Daoy (cell line): ENCODE measurements around the gene NOTCH1. TPM values are rescaled to one million over a fixed set of nuclear protein-coding genes. Genes with fewer than 3 reads are reported as not detected.

Experiments used
- DNase-seq: peaks from one replicate; pipeline ENCODE4 v3.0.0-alpha.2; 2015; ENCODE audit warnings: low read depth
- total RNA-seq: library from RNA; depleted of rRNA; stranded (reverse); fragments of >200 nt; shearing (Covaris generic); gene quantifications from 2 replicates; pipeline ENCODE4 v1.2.3, GENCODE V29; 2014

NOTCH1 gene
- total RNA-seq, 1 experiment from 2014 or later: 8.7 TPM

DNA sequence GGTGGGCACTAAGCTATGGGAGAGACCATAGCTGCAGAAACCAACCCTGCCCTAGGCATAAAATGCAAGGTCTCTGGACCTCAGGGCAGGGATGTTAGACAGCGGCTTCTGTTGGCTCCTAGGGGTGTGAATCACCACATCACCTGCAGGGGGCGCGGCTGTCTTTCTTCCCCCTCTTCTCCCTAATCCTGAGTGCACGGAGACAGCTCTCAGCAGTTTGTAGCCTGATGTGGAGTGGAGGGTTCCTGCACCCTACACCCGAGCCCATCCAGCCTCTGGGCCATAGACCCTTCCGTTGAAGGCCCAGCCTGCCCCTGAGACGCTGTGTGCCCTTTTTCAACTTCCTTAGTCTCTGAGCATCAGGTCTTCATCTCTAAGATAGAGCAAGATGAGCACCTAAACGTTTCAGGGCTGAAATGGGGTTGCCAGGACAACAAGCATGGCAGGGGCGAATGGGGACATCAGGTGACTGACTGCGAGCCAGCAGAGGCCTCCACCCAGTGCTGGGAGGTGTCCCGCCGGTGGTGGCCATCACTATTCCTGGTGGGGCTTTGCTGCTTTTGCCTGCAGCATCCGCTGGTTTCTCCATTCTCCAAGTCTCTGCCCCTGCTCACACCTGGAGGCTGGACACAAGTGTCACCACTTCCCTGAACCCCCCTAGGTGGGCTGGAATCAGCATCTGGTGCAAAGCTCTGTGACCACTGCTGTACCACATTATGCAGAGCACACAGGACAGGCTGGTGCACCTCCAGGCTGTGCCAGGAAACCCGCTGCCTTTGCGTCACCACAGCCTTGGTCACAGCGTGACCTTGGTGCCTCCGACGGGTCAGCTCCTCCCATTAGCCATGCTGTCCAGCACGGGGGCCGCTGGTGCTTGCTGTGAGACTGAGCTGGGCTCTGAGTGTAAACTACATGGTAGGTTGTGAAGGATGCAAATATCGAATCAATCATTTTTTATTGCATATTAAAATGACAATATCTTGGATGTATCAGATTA lies 60.5 kb downstream of the NOTCH1 start:
- DNase-seq: peak; percentile 86

DNA sequence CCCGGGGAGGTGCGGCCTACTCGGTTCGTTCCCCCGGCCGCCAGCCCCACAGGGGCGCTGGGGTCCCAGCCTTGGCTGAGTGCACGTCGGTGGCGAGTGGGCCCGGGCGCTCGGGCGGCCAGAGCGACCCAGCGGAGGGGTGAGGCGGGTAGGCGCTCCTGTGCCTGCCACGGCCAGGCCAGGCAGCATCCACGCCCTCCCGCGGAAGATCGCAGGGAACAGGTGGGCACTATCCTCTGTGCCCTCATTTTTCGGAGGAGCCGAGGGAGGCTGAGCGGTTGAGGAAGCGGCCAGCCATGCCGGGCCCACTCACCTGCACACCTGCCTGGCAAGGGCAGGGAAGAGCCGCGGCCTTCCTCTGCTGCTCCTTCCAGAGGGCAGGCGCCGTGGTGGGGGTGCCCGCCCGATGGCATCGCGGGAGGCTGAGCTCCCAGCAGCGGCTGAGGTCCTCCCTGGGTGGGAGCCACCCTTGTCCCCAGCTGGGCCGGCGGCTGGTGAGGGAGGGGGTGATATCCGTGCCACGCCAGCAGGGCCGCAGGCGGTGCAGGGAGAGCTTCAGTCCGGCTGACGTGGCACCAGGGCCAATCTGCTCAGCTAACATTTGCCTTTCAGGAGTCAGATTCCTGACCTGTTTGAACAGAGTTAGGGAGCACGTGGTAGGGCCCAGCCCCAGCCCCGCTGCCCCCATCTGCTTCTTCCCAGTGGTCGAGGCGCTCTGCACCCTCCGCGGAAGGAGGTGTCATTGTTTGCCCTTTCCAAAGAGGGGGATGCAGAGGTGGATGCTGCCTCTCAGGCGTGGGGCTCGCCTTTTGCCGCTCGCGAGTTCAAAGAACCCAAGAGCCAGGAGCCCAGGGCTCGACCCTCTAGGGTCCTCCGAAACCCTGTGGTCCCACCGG lies 61.4 kb downstream of the NOTCH1 start:
- peak; percentile 80 for DNase-seq

DNA sequence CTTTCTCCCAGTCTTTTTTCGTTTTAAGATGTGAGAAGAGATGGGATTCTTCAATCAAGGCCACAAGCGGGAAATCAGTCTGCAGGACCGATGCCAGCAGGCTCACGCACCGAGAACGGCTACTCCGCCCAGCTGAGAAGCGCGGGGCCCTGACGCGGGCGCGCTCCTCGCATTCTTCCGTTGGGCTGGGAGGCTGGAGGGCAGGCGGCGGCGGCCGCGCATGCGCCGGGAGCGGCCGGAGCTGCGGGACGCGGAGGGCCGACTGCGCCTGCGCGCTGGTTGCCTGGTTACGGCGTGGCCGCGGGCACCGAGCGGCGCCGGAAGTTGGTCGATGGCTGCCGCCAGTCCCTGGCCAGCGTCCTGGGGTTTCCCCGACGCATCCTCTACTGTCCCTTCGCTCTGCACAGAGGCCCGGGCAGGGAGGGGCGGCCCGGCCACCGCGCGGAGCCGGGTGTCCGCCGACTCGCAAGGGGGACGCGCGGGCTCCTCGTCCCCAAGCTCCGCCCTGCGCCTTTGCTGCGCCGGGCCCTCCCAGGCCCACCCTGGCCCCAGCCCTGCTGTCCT lies 62.2 kb downstream of the NOTCH1 start:
- peak; percentile 98 for DNase-seq

DNA sequence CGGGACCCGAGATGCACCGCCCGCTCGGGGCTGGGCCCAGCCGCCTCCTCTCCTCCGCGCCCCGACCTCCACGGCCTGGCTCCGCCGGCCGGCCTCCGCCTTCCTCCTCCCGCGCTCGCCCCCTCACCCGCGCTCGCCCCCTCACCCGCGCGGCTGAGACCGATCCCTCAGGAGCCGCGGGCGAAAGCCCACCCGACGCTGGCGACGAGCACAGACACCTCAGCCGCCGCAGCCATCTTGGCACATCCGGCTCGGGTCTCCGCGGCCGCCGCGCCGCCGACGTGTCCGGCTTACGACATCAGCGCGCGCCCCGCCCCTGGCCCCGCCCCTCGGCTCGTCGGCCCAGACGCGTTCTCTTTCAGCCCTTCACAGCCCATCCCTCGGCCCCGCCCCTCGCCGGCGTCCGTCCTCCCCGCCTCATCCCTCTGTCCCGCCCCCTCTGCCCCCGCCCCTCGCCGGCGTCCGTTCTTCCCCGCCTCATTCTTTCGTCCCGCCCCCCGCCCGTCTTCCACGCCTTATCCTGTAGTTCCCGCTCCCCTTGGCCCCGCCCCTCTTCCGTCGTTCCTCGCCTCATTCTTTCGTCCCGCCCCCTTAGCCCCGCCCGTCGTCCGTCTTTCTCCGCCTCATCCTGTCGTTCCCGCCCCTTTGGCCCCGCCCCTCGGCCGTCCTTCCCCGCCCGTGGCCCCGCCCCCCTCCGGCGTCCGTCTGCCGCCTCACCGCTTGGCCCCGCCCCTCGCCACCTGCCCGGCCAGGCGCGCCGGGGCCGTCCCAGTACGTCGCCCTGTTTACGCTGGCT lies 62.9 kb downstream of the NOTCH1 start, which contains the start of gene SEC16A:
TSS of gene SEC16A (minus strand) at position 248 of the 796 bp plus-strand sequence. CDS start 5,425 bp downstream, outside the sequence.
- peak; percentile 99 for DNase-seq

DNA sequence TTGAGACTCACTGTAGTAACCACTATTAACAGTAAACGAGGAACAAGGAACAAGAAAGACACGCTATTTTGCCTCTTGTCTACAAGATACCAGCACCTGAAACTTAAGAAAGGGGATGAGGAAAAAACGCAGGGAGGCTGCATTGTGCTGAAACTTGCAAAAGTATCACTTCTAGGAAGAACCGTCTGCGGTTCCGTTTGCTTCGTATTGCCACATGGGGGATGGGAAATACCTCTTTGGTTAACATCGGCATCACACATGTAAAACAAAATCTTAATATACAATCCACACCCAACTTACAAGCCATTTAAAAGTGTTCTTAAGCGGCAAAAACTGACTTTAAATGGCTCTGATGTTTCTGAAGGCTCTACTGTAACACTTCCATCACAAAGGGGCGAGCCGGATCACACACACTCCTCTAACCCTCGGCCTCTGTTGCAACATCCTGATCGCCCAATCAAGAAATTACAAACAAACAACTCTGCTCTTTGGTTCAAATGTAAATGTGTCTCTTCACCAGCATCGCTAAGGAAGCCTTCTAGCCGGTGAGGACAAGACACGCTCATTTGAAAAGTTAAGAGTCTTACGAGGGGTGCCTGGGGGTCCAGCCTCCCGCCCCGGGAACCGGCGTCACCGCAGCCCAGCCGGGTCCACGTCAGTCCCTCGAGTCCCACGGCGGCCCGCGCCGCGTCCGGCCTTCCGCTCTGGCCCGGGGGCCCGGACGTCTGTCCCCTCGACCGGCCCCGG lies 63.6 kb downstream of the NOTCH1 start:
- DNase-seq: peak; percentile 38

DNA sequence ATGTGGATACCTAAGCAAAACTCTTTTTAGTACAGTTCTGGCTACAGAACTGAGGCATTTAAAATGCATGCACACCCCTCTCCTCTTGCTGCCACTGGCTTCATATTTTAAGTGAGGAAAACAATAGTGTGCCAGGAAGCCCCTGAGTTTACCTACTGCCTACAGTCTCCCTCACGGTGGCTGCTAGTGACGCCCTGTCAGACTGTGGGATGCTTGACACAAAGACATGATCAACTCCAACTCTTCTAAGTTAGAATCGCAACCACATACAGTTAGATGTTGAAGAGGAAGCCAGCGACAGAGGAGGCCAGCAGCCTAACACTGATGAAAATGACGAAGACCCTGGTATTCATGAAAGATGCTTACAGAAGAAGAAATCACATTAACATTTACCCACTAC lies 64.3 kb downstream of the NOTCH1 start:
- DNase-seq: no peak

DNA sequence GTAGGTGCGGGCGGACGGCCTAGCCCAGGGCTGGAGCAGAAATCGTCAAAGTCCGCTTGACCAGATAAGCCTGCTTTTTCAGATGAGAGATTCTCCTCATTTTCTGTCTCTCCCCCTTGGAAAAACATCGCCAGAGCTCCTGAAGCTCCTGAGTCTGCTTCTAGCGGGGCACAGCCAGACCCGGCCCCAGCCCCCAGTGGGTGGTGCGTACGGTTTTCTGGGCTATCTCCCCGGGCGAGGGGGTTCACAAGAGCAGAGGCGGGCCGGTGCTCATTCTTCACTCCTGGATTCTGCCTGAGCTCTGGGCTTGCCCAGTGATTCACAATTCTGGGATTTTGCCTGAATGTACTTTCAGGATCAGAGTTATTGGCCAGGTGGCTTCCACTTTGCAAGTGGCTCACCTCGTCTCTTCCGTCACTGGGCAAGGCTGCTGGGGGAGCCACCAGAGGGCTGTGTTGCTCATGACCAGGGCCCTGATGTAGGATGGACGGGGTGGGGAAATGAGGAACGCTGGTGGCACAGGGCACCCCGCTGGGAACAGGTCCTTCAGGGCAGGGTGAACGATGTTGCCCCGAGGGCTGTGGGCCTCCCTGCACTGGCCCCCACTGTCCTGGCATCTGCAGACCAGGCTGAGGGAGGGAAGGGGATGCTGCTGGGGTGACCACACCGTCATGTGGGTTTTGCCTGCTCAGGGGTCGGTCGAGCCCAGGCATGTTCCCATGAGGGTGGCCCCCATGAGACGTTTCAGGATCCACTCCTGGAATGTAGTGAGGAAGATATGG lies 69.3 kb downstream of the NOTCH1 start:
- DNase-seq: no peak

DNA sequence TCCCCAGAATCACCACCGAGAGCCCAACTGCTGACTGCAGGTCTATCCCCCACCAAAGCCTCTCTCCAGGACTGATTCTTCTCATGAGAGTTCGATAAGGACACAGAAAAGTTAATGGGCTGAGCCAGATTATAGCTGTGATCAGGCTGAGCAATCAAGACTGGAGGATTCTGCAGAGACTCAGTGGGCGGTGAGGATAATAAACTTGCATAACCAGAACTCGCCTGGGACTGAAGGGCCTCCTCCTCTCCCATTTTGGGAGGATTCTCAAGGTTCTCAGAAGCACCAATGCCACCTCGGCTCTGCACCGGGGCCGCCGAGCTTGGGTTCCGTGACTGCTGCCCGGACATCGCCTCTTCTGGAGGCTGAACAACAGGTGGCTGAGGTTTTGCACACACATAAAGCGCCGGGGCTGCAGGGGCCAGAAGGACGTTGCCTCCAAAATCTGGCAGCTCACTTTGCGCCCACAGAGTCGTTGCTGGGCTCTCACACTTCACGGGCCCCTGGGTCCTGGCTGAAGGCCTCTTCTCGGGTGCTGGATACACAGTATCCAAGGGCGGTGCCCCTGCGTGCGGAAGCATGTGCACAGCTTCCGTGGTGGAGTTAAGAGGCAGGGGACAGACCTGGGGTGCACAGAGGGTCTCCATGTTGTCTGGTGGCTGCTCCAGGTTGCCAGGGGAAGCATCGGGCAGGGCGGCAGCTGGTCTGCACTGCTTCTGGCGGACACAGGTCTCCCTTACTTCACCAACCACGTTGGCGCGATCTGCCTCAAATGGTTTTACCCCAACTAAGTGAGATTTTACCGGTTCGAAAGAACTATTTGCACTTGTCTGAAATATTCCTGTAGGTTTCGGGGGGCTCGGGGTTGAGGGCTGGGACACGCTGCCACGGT lies 70.6 kb downstream of the NOTCH1 start:
- DNase-seq: no peak

DNA sequence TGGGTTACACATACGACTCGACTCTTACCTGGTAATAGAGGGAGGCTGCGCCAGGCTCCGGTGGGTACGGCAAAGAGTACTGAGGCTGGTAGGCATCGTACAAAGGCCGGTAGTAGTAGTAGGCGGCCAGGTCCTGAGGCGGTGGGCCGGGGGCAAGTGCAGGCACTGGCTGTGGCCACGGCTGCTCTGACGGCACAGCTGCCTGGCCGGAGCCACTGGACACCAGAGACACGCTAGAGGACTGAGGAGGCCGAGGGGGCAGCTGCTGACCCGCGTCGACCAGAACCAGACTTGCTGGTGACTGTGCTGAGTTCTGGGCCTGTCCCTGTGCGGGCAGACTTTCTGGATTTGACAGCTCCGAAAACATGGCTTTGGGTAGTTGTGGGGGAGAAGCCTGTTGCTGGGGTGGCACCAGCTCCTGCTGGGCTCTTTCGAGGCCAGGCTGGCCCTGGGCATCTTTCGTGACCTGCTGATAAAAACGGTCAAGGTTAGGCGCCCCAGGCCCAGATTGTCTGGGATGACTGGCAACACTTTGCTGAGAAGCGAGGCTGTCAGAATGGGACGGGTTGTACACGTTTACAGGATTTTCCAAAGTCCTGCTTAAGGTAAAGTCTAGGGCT lies 71.7 kb downstream of the NOTCH1 start:
- DNase-seq: no peak

DNA sequence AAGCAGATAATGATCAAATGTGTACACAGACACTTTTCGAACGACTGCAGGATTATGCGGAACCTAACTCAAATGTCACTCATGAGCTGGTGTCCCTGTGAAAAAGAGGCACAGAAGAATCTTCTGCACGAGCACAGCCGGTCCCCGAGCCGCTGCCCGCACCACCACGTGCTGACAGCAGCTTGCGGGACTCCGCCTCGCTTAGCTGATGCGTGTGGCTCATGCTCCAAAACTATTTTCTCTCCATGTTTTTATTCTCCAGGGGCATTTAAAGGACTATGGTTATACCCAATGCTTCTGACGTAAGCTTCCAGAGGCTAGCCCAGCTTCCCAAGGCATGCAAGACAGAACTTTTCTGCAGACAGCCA lies 72.5 kb downstream of the NOTCH1 start:
- no peak for DNase-seq

DNA sequence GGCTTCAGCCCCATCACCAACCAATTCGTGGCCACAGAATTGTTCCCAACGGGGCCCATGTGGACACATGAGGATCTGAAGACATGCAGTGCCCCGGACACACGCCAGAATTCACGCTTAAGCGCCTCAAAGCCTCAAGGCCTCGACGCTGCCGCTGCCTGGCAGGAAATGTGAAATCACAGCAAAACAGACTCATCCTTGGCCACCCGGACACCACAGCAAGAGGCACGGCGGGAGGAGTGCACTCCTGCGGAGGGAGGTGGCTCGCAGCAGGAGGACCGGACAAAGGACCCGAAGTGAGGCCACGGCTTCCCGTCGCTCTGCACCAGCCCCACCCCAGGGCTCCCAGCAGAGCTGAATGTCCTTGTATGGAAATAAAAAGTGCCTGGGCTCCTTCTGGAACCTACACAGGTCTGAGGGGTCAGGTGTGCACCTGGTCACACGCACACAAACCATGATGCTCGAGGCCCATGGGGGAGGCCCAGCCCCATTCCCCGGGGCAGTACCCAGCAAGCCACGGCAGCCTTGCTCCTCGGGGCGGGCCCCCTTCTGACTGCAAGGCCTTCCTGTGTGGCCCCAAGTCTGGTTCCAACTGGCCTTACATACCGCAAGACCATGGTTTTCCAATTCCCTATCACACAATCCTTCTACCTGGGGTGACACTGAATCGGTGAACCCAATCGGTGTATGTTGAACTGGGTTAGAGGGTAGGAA lies 73.1 kb downstream of the NOTCH1 start:
- no peak for DNase-seq

DNA sequence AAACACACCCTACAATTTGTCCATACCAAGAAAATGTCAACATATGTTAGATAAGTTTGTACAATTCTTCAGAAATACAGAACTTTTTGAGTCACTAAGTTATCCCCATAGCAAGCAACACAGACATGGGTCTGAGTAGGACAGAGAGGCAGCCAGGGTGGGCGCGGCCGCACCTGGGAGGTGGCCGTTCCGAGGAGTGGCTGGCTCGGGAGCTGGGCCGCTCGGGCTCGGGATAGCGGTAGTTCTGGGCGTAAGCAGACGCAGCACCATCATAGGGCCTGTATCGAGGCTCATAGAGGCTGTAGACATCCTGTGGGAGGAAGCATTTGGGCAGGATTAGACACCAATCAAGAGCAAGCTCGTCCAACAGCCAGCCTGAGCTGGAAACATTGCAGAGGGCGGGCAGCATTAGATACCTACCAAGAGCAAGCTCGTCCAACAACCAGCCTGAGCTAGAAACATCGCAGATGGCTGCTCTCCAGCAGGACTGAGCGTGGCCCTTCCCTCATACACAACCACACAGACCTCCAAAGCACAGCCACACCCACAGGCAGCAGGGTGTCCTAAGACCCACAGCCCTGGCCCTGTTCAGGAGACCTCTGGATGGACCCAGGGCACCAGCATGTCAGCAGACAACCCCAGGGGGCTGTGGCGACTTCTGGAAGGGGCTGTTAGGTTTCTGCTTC lies 73.9 kb downstream of the NOTCH1 start:
- DNase-seq: no peak

DNA sequence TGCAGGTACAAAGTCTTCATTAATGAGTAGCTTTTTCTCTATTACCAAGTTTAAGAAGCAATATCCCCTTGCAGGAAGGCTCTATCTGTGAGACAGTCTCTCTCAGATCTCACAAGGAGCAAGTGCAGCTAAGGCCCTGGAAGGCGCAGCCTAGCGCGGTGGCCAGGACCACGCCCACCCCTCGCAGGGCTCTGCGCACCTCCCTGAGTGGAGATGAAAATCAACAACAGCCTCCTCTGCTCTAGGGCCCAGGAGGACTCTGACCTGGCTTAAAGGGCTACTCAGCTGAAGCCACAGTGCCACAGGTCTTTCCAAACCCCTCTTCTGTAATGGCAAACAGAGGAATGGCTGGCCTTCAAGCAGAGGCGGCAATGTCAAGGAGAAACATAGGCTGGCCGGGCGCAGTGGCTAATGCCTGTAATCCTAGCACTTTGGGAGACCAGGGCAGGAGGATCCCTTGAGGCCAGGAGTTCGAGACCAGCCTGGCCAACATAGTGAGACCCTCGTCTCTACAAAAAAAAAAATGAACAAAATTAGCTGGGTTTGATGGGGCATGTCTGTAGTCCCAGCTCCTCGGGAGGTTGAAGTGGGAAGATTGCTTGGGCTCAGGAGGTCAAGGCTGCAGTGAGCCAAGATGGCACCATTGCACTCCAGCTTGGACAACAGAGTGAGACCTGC lies 74.9 kb downstream of the NOTCH1 start:
- DNase-seq: no peak

DNA sequence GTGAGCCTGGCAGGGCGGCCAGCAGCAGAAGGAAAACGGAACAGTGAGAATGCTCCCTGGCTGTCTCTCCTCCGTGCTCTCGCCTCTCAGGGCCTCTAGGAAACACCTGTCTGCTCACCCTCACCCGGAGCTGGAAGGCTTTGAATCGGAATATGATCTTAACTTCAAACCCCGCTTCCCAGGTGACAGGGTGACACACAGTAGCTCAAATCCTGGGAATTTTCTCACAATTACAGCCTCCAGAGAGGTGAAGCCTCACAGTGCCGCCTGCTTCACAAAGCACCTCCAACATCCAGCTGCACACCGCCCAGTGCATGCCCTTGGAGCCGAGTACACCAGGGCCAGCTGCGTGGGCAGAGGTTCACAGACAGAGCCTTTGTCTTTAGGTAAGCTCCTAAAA lies 75.5 kb downstream of the NOTCH1 start:
- DNase-seq: no peak

DNA sequence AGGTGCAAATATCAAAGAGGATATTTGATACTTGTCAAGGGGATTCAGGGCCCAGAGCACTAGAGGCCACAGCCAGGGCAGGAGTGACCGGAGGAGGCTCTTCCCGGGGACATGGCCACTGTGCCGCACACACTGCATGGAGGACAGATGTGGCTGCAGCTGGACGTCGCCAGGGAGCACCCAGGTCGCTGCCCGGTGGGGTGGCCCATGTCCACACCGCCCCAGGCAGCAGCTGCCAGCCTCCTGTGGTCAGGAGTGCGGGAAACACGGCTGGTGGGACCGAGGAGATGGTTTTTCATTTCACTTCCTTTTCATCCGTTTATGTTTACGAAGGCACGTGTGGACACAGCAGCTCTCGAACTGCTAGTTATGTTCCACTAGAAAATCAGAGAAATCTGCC lies 78.1 kb downstream of the NOTCH1 start:
- DNase-seq: no peak

DNA sequence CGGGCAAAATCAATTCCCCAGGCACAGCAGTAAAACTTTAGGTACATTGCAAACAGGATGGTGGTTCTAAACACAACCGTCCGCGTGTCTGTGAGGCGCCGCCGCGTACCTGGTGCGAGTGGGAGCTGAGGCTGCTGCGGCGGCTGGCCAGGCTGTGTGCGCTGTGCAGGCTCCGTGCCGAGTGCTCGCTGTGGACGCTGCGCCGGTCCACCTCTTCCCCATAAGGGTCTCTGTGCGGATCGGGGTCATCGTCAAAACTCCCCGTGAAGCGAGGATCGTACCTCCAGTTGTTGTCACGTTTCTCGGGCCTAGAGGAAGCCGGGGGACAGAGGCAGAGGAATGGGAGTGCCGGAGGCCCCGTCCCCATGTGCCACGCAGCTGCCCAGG lies 79.7 kb downstream of the NOTCH1 start:
- no peak for DNase-seq
